B cell (primary cell): ENCODE measurements around the gene NHEJ1.

Experiments used
- CTCF ChIP-seq: fragments of 200-600 bp; IDR thresholded peaks from one replicate; pipeline ENCODE4 v1.8.0; 2022; ENCODE audit warnings: antibody characterized with exemption, mild to moderate bottlenecking
- EZH2 ChIP-seq: IDR thresholded peaks from 2 replicates; pipeline ENCODE4 v1.6.1; 2012; ENCODE audit warnings: borderline replicate concordance, low read depth, mild to moderate bottlenecking, moderate library complexity, low read length; ENCODE audit not compliant: insufficient read depth, poor library complexity, severe bottlenecking

DNA sequence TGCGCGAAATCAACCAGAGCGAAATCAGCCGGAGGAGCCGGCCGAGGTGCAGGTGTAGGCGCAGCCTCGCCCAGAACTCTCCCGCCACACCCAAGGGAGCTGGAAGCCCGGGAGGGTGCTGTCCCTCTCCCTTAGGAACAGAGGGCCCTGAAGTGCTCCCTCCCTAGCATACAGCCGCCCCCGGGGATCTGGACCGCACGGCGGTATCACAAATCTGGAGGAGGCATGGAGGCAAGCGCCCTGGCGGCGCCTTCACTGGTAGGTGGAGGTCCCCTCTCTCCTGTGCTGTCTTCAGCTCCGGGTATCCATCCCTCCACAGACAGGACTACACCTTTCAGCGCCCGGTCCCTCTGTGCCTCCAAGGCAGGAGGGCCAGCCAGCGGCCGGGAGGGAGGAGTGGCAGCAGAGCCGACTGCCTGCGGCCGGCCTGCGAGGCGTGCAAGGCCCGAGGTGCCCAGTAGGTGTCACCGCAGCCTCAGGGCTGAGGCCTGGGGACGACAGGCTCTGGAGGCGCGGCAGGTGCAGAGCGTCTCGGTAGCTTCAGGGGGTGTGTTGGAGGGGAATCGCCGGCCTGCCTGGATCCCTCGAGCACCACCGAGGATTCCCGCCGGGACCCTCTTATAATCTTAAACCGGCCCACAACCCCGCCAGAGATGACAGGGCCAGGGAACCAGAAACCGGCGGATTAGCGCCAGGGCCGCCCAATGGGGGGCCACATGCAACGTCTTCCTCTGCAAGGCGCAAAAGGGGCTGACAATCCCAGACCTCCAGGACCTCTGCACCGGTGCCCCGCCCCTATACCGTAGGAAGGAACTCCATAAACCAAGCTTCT lies 102.7 kb downstream of the NHEJ1 start:
- peak; percentile 91 for TF ChIP-seq CTCF
- TF ChIP-seq EZH2 = peak; percentile 70
